GM21528 (cell line): ENCODE results near the gene ARHGEF28.

Experiments used
- ATAC-seq: cut with Tn5 transposase; IDR thresholded peaks from one replicate; pipeline ENCODE4 v1.9.1; 2021; ENCODE audit warnings: mild to moderate bottlenecking, moderate library complexity; ENCODE audit not compliant: unreplicated experiment, low FRiP score

Gene ARHGEF28

DNA sequence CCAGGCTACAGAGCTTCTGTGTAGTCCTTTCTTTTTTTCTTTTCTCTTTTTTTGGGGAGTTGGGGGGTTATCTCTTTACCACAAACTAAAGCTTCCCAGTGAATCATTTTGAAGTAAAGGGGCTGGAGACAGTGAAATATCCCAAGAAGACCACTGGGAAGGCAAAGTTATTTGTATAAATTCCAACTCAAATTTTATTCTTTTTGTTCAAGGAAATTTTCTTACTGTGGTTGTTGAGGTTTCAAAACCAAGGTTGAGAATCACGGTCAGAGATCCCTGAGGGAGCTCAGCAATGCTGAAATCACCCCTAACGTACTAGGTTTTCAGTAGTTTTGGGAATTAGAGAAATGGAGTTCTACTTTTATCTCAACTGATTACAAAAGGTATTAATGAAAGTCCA, 175.7 kb downstream of the ARHGEF28 start:
- ATAC-seq, result no peak

DNA sequence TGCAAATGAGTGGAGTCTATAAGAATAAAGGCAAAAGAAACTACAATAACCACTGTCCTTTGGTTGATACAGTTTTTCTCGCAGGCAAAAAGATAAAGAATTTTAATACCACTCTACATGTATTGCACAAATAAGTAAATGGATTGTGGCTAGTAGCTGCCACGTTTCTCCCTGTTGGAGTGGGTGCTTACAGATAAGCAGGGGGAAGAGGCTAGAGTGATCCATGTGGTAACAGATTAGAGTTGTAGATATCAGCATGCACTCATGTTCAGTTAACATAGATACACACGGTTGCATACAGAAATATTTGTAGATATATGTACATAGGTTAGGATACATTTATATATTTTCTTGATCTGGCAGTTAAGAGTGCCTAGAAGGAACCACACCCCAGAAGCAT, 179.5 kb downstream of the ARHGEF28 start:
- no peak for ATAC-seq

DNA sequence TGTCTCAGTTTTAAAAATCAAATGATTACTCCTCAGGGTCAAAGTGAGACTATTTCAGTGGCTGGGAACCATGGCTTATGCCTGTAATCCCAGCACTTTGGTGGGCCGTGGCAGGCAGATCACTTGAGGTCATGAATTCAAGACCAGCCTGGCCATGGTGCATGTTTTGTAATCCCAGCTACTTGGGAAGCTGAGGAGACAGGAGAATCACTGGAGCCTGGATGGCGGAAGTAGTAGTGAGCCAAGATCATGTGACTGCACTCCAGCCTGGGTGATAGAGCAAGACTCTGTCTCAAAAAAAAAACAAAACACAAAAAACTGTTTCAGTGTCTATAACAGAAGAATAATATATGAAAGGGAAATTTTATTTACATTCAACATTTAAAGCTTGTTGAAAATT, 182.9 kb downstream of the ARHGEF28 start:
- no peak for ATAC-seq

DNA sequence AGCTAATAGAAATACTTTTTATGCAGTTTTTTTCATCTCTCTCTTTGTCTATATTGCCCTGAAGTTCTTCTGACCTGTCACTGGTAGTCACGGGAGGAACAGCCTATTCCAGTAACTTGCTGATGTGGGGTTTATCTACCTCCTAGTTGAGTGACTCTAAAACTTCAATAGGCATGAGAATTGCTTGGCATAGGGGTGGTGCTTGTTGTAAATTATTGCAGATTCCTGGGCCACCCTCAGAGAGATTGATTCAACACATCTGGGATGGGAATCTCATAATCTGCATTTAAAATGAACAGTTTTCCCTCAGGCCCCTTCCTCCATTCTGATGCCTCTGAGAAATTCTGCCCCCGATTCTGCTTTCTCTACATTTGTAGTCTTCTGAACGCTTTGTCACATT, 184.4 kb downstream of the ARHGEF28 start:
- no peak for ATAC-seq

DNA sequence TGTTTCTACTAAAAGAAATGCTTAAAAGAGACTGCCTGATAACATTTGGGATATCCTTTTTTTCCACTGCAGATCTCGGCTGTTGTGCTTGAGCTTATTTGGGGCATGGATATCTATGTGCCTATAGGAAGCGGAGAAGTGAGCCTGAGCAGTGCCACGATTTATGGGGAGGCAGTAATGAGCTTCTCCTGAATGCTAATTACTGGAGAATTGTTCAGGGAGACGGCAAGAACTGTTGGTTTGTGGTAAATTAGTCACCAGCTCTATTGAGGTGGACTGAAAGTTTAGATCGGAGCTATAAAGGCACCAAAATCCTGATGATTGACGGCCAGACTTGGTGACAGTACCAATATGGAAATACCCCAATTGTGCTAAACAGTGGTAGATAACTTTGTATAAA, 186.5 kb downstream of the ARHGEF28 start:
- no peak for ATAC-seq

DNA sequence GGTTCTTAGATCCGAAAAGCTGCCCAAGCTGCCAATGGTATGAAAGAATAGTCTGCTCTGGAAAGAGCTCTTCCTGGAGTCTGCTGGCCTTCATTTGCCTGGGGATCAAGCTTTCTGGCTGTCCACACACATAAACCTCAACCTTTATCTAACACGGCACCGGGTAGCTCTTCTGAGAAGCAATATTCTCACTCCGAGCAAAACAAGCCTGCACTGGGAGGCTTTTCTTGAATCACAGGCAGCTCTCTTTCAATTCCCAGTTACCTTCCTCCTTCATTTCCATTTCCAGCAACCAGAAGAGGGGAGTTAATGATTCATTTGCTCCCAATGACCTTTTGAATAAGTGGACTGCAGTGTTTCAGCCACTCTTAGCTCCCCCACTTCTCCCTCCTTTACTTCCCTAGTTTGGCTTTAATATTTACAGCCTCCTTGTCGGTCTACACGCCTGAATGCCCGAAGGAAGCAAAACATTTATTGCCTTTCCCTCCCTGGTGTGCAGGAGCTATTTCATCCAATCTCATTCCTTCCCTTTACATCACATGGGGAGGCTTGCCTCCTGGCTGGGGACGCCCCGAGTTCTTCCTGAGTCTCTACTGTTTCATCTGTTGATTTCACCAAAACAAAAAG, 187.1 kb downstream of the ARHGEF28 start:
- no peak for ATAC-seq

DNA sequence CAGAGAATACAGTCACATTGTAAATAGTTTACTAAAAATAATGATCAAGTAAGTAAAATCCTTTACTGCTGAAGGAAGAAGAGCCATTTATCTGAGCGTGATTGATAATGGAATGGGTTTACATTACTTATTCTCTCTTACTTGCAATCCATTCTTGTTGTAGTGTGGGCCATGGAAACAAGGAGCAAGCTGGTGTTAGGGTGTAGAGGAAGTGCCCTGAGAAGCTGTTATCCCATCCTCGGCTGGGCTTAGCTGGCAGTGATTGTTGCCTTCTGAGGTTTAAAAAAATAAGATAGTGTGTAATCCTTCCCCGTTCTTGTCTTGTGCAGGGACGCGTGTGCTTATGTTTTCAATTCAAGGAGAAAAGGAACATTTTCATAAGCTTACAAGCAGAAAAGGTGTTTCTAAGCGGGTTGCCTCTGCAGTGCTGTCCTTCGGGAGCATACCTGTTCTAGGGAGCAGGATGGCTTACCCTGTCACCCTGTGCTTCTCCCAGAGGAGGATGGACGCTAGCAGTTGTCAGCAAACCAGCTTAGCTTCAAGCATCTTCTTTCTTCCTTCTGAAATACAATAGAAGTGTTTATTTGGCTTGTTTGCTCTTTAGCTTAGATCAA, 188.3 kb downstream of the ARHGEF28 start:
- ATAC-seq, result no peak

DNA sequence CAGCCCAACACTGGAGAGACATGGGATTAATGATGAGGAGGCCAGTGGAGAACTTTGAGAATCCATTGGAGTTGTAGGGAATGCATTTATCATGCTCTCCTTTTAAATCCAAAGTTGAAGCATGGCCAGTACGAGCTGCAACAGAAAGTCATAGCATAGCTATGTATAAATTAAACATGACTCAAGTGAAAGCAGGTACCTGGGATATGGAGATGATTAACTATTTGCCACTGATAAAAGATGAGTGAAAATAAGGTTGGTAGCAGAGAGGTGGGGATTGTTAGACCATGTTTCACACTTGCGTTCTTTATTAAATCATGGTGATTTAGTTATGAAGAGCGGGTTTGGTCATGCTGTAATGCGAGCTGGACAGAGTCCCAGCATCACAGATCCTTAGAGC, 189.6 kb downstream of the ARHGEF28 start:
- no peak for ATAC-seq

DNA sequence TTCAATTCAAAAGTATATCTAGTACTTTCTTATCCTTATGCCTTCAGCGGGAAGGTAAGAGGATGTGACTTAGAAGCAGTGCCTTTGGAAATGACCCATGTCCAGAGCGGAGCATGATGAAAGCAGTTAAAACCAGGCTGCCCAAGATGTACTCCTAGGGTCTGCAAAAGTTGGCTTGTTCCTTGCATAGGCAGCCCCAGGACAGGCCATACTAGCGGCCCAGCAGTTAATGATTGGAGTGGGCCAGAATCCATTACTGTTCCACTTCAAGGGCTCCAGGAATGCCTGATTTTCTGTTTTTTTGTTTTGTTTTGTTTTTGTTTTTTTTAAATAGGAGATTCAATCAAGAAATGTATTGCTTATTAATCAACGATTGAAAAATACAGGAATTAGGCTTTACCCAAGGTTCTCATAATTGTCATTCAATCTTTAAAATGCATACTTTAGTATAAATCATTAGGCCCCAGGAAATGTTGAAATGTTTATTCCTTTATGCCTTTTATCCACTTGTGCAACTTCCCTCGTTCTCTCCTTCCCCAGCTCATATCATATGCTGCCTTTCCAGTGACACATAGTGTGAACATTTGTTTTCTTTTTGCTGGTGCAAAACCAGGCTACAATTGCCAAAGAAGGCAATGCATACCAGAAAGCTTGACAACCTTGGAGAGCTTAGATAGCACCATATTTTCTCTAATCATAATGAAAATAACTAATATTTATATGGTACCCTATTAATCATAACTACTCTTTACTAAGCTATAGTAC, 190.8 kb downstream of the ARHGEF28 start:
- ATAC-seq, result no peak

DNA sequence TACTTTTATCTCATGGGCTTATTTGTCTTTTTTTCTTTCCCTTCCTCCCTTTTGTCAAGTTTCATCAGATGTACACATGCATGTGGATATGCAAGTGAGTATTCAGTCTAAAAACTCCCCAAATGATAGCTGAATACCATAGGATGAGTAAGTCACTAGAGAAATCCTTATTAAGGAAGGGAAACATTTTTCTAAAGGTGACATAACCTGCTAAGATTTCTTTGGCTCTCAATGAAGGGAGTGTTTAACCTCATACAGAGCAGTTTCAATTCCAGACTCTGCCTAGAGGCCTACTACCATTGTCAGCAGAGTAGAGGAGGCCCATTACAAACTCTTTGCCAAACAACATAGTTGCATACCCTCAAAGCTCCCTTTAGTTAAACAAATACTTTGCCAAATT, 192.4 kb downstream of the ARHGEF28 start:
- no peak for ATAC-seq

DNA sequence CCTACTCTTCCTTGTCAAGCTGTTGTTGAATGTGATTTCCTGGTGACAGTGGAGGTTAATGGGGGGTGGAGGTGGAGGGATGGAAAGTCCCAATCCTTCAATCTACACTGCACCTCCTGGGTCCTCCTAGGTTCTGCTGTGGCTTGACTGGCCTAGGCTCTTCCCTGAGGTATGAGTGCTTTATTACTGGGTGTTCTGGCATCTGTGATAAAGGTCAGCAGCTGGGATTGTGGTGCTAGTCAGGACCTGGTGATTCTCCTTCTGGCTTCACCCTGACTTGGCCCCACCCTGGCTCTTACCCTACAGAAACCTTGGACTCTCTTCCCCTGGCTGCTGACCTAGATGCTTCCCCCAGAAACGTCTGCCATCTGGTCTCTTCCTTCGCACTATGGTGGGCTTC, 194.3 kb downstream of the ARHGEF28 start:
- ATAC-seq, result no peak

DNA sequence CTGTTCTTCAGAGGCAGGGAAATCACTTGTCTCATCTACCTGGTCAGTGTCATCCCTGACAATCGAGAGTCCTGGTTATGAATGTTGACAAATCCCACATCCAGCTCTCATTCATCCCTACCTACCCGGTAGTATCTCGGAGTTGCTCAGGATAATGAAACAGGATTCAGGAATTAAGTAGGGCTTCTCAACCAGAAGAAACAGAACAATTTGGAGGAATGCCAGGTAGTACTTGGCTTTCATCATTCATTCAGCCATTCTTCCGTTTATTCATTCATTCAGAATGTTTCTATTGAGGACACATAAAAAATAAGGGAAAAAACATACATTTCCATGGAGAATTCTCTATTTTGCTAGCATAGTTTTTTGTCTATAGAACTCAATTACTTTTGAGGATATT, 195.0 kb downstream of the ARHGEF28 start:
- no peak for ATAC-seq

DNA sequence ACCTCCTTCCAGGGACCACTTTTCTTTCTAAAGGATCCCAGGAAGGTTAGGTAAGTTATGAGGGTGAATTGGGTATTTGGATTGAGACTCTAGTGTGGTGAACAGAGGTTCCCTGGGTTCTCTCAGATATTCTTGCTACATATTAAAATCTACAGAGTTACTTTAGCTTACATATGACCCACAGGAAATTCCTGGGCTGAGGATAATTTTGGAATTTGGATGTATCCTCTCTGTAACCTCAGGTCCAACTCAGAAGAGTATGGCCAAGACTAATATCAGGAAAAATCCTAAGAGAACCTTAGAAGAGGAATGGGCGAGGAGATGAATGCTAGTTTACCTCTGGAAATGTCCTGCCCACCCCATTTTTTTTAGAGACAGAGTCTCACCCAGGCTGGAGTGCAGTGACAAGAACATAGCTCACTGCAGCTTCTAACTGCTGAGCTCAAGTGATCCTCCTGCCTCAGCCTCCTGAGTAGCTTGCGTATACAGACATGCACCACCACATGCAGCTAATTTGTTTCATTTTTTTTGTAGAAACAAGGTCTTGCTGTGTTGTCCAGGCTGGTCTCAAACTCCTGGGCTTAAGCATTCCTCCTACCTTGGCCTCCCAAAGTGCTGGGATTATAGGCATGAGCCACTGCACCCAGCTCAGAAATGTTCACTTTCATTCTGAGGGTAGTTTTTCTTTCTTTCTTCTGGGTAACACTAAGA, 196.4 kb downstream of the ARHGEF28 start:
- no peak for ATAC-seq

DNA sequence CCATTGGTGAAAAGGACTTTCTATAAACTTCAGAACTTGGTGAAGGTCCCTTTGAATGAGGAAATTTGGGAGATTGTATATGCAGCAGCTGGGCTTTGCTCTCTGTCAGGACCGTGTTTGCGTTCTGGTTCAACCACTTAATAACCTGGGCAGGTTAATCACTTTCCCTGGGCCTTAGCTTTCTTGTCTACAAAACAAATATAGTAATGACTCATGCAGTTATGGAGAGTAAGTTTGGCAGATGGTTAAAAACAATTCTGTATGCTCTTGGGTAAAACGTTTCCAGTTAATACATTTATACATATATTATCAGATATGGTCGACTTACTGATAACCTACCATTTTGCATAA, 197.0 kb downstream of the ARHGEF28 start:
- ATAC-seq, result no peak

DNA sequence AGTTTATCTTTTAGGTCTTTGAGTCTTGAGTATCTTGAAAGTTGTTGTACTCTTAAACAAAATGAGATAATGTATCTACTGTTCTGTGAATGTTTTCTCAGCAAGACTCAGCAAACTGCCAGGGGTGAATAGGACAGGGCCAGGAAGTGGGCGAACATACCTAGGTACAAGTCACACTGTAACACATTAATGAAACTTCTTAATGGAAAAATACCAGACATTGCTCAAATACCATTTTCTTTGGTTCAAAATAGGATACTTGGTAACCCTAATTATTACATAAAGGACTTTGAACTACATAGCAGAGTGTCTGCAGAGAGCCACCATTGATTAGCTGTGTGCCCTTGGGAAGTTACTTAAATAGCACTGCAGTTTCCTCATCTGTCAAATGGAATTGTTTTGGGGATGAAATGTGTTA, 197.5 kb downstream of the ARHGEF28 start:
- no peak for ATAC-seq

DNA sequence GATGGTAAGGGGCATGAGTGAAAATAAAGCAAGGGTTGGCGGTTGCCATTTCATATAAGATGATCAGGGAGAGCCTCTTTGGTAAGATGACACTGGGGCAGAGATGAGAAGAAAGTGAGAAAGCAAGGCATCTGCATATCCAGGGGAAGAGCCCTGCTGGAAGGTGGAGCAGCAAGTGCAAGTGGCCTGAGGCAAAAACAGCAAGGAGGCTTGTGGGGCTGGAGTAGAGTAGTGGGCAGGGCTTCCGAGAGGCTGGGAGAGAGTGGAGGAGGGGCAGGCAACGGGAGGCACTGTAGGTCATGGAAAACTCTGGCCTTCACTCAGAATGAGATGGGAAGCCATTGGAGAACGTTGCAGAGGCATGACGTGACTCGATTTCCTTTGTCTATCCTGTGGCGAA, 199.2 kb downstream of the ARHGEF28 start:
- no peak for ATAC-seq

DNA sequence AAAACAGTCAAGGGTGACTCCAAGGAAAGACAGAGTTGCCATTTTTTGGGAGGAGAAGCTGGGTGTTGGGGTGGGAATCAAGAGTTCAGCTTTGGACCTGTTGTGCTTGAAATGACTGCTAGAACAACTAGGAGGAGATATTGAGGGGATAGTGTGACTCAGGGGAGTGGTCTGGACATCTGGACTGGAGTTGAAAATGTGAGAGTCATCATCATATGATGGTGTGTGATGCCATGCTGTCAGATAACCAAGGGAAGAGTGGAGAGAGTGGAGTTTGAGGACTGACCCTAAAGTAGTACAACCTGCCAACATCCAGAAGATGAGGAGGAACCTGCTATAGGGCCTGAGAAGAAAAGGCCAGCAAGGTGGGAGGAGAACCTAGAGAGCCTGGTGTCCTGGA, 199.7 kb downstream of the ARHGEF28 start:
- no peak for ATAC-seq

DNA sequence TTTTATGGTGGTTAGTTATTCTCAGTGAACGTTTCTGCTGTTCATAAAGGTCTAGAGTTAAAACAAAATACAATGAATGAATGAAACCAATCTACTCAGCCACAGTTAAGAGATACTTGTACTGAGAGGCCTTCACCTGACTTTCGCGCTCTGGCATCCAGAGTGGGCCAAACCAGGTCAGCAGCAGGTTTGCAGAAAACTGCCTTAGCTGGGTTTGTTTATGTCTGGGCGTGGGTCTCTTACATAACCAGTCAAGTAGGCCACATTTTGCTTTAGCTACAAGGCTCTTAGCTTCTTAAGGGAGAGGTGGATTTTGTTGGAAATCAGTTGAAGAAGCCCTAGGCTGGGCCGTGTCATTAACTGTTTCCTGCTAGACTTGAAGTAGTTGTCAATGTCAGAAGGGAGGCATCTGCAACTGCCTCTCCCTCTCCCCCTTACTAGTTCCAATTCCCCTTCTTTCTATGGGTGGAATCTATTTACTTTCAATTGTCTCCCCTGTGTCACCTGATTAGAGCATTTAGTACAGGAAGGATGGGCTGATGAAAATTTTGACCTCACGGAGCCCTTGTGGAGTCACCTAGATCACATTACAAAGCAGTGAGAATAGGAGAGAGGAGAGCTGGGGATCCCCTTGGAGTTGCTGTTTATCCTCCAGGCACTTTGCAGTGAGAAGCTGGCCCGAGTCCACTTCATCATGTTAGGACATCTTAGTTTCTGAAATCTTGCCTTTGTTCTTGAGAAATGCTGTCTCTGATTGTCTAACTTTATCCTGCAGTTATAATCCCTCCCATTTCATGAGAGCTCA, 200.5 kb downstream of the ARHGEF28 start:
- ATAC-seq, result no peak

DNA sequence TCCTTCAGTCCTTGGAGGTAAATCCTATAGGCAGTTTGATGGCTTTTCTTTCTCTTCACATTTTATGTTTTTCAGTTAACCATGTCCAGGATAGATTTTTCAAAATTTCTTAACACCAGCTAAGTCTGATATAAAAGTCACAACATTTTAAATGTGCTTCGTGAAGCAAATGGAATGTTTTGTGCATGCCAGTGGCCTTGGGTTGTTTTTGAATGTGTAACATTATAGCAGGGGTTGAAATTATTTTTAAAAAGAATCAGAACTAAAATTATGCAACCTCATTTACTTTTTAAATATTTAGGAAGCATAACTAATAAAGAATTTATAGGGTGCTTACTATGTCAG, 201.1 kb downstream of the ARHGEF28 start:
- no peak for ATAC-seq

DNA sequence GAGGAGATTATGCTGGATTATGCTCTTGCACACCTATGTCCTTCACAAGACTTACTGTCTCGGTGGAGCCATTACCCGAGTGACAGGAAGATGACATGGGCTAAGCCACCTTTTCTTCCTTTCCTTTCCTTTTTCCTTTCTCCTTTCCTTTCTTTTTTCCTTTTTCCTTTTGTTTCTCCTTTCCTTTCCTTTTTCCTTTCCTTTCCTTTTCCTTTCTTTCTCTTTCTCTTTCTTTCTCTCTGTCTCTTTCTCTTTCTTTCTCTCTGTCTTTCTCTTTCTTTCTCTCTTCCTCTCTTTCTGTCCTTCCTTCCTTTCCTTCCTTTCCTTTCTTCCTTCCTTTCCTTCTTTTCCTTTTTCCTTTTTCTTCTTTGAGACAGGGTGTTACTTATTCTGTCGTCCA, 202.5 kb downstream of the ARHGEF28 start:
- ATAC-seq, result no peak

DNA sequence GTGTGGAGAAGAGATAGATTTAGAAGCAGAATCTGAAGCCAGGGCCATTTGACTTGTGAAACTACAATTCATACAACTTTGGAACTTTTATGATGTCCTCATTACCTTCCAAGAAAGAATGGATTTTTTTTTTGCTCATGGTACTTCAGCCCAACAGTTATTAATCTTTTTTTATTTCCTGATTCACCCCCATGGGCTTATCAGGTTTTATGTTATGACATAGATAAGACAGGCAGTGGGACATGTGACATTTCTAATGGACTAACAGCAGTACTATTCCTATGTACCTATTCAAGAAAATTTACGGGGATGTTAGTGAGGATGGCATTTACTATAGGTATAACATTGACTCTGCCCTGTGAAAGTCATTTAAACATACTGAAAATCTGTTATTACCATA, 204.7 kb downstream of the ARHGEF28 start:
- no peak for ATAC-seq
